SK-N-MC (cell line): ENCODE data around the gene RMND1.

ENCODE experiments used
- EZH2 ChIP-seq: fragments of 200-600 bp; sonication (generic); IDR thresholded peaks from one replicate; pipeline ENCODE4 v1.6.1; 2017; ENCODE audit warnings: antibody characterized with exemption
- FOXP2 ChIP-seq: optimal IDR thresholded peaks from 2 replicates; pipeline ENCODE3; 2011; ENCODE audit warnings: mild to moderate bottlenecking, moderate library complexity; ENCODE audit not compliant: insufficient read depth; ENCODE audit errors: extremely low read length, control extremely low read depth
- POLR2AphosphoS5 ChIP-seq: IDR thresholded peaks from 2 replicates; pipeline ENCODE4 v1.6.1; 2012; ENCODE audit warnings: mild to moderate bottlenecking, low read depth, low read length, borderline replicate concordance

DNA sequence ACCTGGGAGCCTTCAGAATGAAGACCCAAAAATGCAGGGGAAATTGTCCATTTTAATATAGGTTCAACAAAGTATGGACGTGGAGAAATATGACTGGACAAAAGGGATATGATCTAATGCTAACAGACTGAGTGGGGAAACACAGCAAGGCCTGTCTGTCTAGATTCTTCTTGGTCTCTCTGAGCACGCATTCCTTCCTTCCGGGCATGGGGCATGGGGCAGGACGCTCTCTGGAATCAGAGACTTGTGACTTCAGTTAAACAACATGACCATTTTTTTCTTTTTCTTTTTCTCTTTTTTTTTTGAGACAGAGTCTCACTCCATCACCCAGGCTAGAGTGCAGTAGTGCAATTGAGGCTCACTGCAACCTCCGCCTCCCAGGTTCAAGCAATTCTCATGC lies 92.4 kb downstream of the RMND1 start:
- TF ChIP-seq EZH2, result no peak
- no peak for TF ChIP-seq POLR2AphosphoS5
- no peak for TF ChIP-seq FOXP2
